ENCODE measurements around the gene CD24. TPM values are rescaled to one million over a fixed set of nuclear protein-coding genes. Genes with fewer than 3 reads are reported as not detected.

CD24 gene
- total RNA-seq, 1 donor = 3.3 TPM

DNA sequence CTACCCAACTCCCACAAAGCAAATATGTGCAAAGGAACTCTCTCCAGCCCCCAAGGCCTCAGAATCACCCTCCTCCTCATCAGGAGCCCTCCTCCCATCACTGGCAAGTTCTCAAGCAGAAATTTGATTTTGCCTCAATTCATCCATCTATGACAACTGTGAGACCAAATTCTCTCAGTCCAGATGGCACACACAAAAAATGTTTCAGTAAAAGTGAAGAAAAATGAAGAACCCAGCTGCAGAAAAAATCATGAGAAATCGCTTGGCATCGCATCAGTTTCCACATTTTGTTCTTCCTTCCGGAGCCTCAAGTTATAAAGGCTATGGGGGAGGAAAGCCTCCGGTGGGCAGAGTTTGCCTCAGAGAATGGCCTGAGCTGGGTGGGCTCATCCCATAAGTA is 6.4 kb upstream of the CD24 start:
- DNase-seq (ENCODE audit: insufficient read length, low spot score, missing footprints) = no peak
- Histone ChIP-seq H4K20me1 (ENCODE audit: insufficient read depth, low read length) (no peaks in the 10 kb centered on the region), H3K79me2 (ENCODE audit: insufficient read depth, low read length) (no peaks in the 10 kb centered on the region), H3K9me3 (ENCODE audit: low read depth, low read length) (no peaks in the 10 kb centered on the region), H3K4me1 (ENCODE audit: insufficient read depth, low read length) (no peaks in the 10 kb centered on the region), H3K27ac (ENCODE audit: low read depth, low read length) (no peak overlapping the region), H3K4me3 (ENCODE audit: insufficient read depth, low read length) (no peak overlapping the region), H3K36me3 (ENCODE audit: insufficient read depth, low read length) (no peaks in the 10 kb centered on the region), H2AFZ (ENCODE audit: low read length) (no peak overlapping the region), H3K4me2 (ENCODE audit: insufficient read depth, low read length) (no peak overlapping the region), H3K27me3 (ENCODE audit: insufficient read depth, low read length) (peaks cover 30% of the 10 kb centered on the region)
- TF ChIP-seq CTCF (IDR thresholded peaks at IDR 0.05; ENCODE audit: extremely low read depth, low read depth, low read length) = no peak

DNA sequence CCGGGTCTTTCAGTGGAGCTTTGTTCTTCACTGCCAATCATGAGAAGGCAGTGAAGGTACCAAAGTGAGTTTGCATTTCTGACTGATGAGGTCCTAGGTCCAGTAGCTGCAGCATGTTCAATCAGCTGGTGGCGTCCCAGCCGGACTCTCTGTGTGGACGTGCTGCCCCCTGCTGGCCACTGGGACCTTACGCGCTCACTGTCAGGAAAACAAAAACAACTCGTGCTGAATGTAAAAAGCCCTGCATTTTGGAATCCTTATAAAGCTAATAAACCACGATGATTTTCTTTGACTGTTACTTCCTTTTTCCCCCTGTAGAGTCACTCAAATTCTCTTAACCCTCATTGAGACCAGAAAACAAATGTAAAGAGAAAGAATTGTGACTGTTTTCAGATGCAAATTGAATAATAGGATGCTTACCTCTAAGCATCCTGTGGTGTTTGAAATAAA is 4.9 kb upstream of the CD24 start:
- Histone ChIP-seq H2AFZ (ENCODE audit: low read length) (no peak overlapping the region), H3K79me2 (ENCODE audit: insufficient read depth, low read length) (no peaks in the 10 kb centered on the region), H3K4me3 (ENCODE audit: insufficient read depth, low read length) (no peak overlapping the region), H3K27me3 (ENCODE audit: insufficient read depth, low read length) (peaks cover 29% of the 10 kb centered on the region), H3K9me3 (ENCODE audit: low read depth, low read length) (no peaks in the 10 kb centered on the region), H3K4me2 (ENCODE audit: insufficient read depth, low read length) (no peak overlapping the region), H3K36me3 (ENCODE audit: insufficient read depth, low read length) (no peaks in the 10 kb centered on the region), H4K20me1 (ENCODE audit: insufficient read depth, low read length) (no peaks in the 10 kb centered on the region), H3K27ac (ENCODE audit: low read depth, low read length) (no peak overlapping the region), H3K4me1 (ENCODE audit: insufficient read depth, low read length) (no peaks in the 10 kb centered on the region)
- peak; percentile 97 for TF ChIP-seq CTCF (IDR thresholded peaks at IDR 0.05; ENCODE audit: extremely low read depth, low read depth, low read length)
- peak; percentile 97 for DNase-seq (ENCODE audit: insufficient read length, low spot score, missing footprints)

- no peak for TF ChIP-seq CTCF (IDR thresholded peaks at IDR 0.05; ENCODE audit: extremely low read depth, low read depth, low read length)
- Histone ChIP-seq H3K4me2 (ENCODE audit: insufficient read depth, low read length) (no peak overlapping the region), H3K27ac (ENCODE audit: low read depth, low read length) (no peak overlapping the region), H3K27me3 (ENCODE audit: insufficient read depth, low read length) (peaks cover 46% of the 10 kb centered on the region), H3K4me1 (ENCODE audit: insufficient read depth, low read length) (no peaks in the 10 kb centered on the region), H4K20me1 (ENCODE audit: insufficient read depth, low read length) (no peaks in the 10 kb centered on the region), H3K9me3 (ENCODE audit: low read depth, low read length) (no peaks in the 10 kb centered on the region), H3K4me3 (ENCODE audit: insufficient read depth, low read length) (no peak overlapping the region), H3K79me2 (ENCODE audit: insufficient read depth, low read length) (no peaks in the 10 kb centered on the region), H2AFZ (ENCODE audit: low read length) (no peak overlapping the region), H3K36me3 (ENCODE audit: insufficient read depth, low read length) (no peaks in the 10 kb centered on the region)
- no peak for DNase-seq (ENCODE audit: insufficient read length, low spot score, missing footprints)
Measured at GRCh38 chr6:106977246-106977645, 2.7 kb upstream of the CD24 start.

DNA sequence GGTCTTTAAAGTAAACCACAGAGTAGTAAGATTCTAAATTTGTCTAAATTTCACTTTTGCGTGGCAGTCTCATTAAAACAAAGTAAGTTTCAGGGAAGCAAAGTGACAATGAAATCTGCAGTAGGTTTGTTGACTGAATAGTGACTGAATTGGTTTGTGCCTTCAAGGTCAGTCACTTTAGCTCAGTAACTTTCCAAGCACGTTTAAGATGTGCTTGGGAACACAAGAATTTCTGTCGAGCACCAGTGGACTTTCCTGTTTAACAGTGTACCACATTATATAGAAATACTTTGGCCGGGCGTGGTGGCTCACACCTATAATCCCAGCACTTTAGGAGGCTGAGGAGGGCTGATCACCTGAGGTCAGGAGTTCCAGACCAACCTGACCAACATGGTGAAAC is 1.7 kb upstream of the CD24 start:
- Histone ChIP-seq H3K27ac (ENCODE audit: low read depth, low read length) (no peak overlapping the region), H3K36me3 (ENCODE audit: insufficient read depth, low read length) (no peaks in the 10 kb centered on the region), H3K9me3 (ENCODE audit: low read depth, low read length) (no peaks in the 10 kb centered on the region), H4K20me1 (ENCODE audit: insufficient read depth, low read length) (no peaks in the 10 kb centered on the region), H3K4me2 (ENCODE audit: insufficient read depth, low read length) (no peak overlapping the region), H3K27me3 (ENCODE audit: insufficient read depth, low read length) (peaks cover 53% of the 10 kb centered on the region), H3K4me3 (ENCODE audit: insufficient read depth, low read length) (no peak overlapping the region), H2AFZ (ENCODE audit: low read length) (no peak overlapping the region), H3K4me1 (ENCODE audit: insufficient read depth, low read length) (no peaks in the 10 kb centered on the region), H3K79me2 (ENCODE audit: insufficient read depth, low read length) (no peaks in the 10 kb centered on the region)
- no peak for DNase-seq (ENCODE audit: insufficient read length, low spot score, missing footprints)
- TF ChIP-seq CTCF (IDR thresholded peaks at IDR 0.05; ENCODE audit: extremely low read depth, low read depth, low read length) = no peak

Measured in osteoblast (primary cell).